Fibroblast of lung (primary cell): ENCODE results near the gene ZNF385A. TPM values are rescaled to one million over a fixed set of nuclear protein-coding genes. Genes with fewer than 3 reads are reported as not detected.

Experiments
- DNase-seq, 2 donors: peaks; one replicate each; pipeline versions ENCODE4 v3.0.0 to v3.0.0-alpha.2; 2010; ENCODE audit warnings: low read depth in 2 of 2
- H2AFZ ChIP-seq: 2 replicates; pipeline ENCODE4 v1.5.1; 2012; ENCODE audit warnings: low read length, control low read depth, inconsistent platforms
- H3K27ac ChIP-seq: 2 replicates; pipeline ENCODE4 v1.5.1; 2011; ENCODE audit warnings: low read length, control low read depth; ENCODE audit not compliant: insufficient read depth
- H3K27me3 ChIP-seq: 2 replicates; pipeline ENCODE4 v1.5.1; 2011; ENCODE audit warnings: mild to moderate bottlenecking, low read length; ENCODE audit not compliant: control insufficient read depth, insufficient read depth
- H3K36me3 ChIP-seq: 2 replicates; pipeline ENCODE4 v1.5.1; 2011; ENCODE audit warnings: low read length; ENCODE audit not compliant: control insufficient read depth, insufficient read depth
- H3K4me1 ChIP-seq: 2 replicates; pipeline ENCODE4 v1.5.1; 2011; ENCODE audit warnings: low read length; ENCODE audit not compliant: control insufficient read depth, insufficient read depth; ENCODE audit errors: extremely low read depth
- H3K4me2 ChIP-seq: 2 replicates; pipeline ENCODE4 v1.5.1; 2011; ENCODE audit warnings: low read length, control low read depth; ENCODE audit not compliant: insufficient read depth; ENCODE audit errors: extremely low read depth
- H3K4me3 ChIP-seq, 4 experiments: fragments of 200-600 bp in 1 of 4; sonication (generic) in 1 of 4; replicated peaks in 1 of 4; 2 replicates each; pipeline ENCODE4 v1.5.1; 2011 to 2016; ENCODE audit warnings: low read length in 4 of 4, low read depth in 3 of 4, mild to moderate bottlenecking in 3 of 4, control low read depth in 2 of 4, inconsistent platforms in 1 of 4, mixed read lengths in 1 of 4; ENCODE audit not compliant: insufficient read depth in 1 of 4; ENCODE audit errors: control extremely low read depth in 1 of 4
- H3K79me2 ChIP-seq: 2 replicates; pipeline ENCODE4 v1.5.1; 2012; ENCODE audit warnings: mild to moderate bottlenecking, low read length, inconsistent platforms; ENCODE audit not compliant: control insufficient read depth, insufficient read depth
- H3K9ac ChIP-seq: 2 replicates; pipeline ENCODE4 v1.5.1; 2011; ENCODE audit warnings: mild to moderate bottlenecking, low read length, control low read depth; ENCODE audit not compliant: insufficient read depth
- H3K9me3 ChIP-seq: 2 replicates; pipeline ENCODE4 v1.5.1; 2012; ENCODE audit warnings: low read depth, low read length; ENCODE audit not compliant: control insufficient read depth, insufficient read depth
- H4K20me1 ChIP-seq: 2 replicates; pipeline ENCODE4 v1.5.1; 2011; ENCODE audit warnings: low read length; ENCODE audit not compliant: control insufficient read depth, insufficient read depth; ENCODE audit errors: extremely low read depth
- EZH2 ChIP-seq: IDR thresholded peaks from 2 replicates; pipeline ENCODE4 v1.5.1; 2012; ENCODE audit warnings: low read length, control low read depth, mild to moderate bottlenecking; ENCODE audit errors: missing control alignments
- polyA plus RNA-seq, 2 donors: library from polyadenylated mRNA; depleted of rRNA in 1 of 2; stranded (reverse) in 1 of 2; unstranded in 1 of 2; fragments of >200 nt; gene quantifications; 2 replicates each; pipeline ENCODE4 v1.2.1, GENCODE V29; 2011 to 2012; ENCODE audit warnings: missing spikeins in 1 of 2
- total RNA-seq: library from RNA; depleted of rRNA; stranded (reverse); fragments of >200 nt; gene quantifications from 2 replicates; pipeline ENCODE4 v1.2.1, GENCODE V29; 2014
- TF ChIP-seq, protein P1 (sequence below), 2 donors: IDR thresholded peaks in 1 of 2; conservative IDR thresholded peaks in 1 of 2; 1 replicate in 1 of 2; 2 replicates in 1 of 2; pipeline ENCODE4 v1.5.1; 2011 to 2012; ENCODE audit warnings: low read length in 2 of 2, control low read depth in 1 of 2, inconsistent platforms in 1 of 2, low read depth in 1 of 2, mild to moderate bottlenecking in 1 of 2

Gene ZNF385A
- total and polyA plus RNA-seq, 2 donors (not counting 1 experiment from before 2014, with no cell fraction given): 0.69 to 3.3 TPM

DNA sequence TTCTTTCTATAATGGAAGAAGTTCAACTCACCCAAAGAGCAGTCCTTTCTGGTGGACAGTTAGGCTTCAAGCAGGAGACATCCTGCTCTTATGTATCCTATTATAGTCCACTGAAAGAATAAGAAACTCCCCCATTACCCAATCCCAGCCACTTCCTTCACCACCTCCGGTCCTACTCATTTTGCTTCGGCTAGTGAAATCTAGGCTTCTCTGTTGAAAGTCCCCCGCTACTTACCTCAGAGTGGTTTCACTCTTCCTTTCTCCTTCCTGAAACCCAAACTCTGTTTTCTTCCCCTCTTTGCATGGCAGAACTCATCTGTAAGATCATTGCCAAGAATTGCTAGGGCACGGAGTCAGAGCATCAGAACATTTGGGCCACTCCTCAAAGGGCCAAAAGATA is 20.1 kb downstream of the ZNF385A start, which contains the start of gene GPR84:
TSS of gene GPR84 (minus strand) at position 74 of the 400 bp plus-strand sequence. CDS start 635 bp downstream, outside the sequence.
- Histone ChIP-seq H3K27me3 (no peaks in the 10 kb centered on the region), H3K4me1 (peaks cover 16% of the 10 kb centered on the region), H3K36me3 (no peaks in the 10 kb centered on the region), H3K27ac (no peak within 1 kb of the TSS), H2AFZ (no peak within 1 kb of the TSS), H3K4me3 (no peak within 1 kb of the TSS), H3K79me2 (no peaks in the 10 kb centered on the region), H3K9ac (no peak within 1 kb of the TSS), H4K20me1 (no peaks in the 10 kb centered on the region), H3K4me2 (no peak within 1 kb of the TSS), H3K9me3 (no peaks in the 10 kb centered on the region)
- no peak for DNase-seq
- TF ChIP-seq, protein P1, sequence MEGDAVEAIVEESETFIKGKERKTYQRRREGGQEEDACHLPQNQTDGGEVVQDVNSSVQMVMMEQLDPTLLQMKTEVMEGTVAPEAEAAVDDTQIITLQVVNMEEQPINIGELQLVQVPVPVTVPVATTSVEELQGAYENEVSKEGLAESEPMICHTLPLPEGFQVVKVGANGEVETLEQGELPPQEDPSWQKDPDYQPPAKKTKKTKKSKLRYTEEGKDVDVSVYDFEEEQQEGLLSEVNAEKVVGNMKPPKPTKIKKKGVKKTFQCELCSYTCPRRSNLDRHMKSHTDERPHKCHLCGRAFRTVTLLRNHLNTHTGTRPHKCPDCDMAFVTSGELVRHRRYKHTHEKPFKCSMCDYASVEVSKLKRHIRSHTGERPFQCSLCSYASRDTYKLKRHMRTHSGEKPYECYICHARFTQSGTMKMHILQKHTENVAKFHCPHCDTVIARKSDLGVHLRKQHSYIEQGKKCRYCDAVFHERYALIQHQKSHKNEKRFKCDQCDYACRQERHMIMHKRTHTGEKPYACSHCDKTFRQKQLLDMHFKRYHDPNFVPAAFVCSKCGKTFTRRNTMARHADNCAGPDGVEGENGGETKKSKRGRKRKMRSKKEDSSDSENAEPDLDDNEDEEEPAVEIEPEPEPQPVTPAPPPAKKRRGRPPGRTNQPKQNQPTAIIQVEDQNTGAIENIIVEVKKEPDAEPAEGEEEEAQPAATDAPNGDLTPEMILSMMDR (conservative IDR thresholded peaks at IDR 0.05 in 1 of 2, IDR thresholded peaks at IDR 0.05 in 1 of 2; ENCODE audit: low read depth in 1 of 2, low read length in 2 of 2): no peak
- no peak for TF ChIP-seq EZH2

DNA sequence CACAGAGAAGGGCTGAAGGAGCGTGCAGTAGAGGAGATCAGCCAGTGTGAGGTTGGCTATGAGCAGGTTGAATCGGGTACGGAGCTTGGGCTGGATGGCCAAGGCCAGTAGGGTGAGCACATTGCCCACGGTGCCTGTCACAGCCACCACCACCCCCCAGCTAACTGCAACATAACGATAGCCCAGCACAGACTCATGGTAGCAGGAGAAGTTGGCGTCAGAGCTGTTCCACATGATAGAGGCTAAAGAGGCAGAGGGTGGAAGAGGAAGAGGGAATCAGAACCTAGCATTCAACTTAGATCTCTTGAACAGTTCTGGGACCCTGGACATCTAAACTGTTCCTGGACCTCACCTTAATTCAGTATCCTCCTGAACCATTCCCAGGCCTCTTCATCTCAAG is 20.9 kb downstream of the ZNF385A start:
- no peak overlapping the region for H3K9ac ChIP-seq
- no peaks in the 10 kb centered on the region for H3K79me2 ChIP-seq
- no peak overlapping the region for H3K4me2 ChIP-seq
- no peak for TF ChIP-seq EZH2
- TF ChIP-seq, protein P1 (conservative IDR thresholded peaks at IDR 0.05 in 1 of 2, IDR thresholded peaks at IDR 0.05 in 1 of 2; ENCODE audit: low read depth in 1 of 2, low read length in 2 of 2): no peak
- H3K36me3 ChIP-seq: no peaks in the 10 kb centered on the region
- H3K4me1 ChIP-seq: peaks cover 13% of the 10 kb centered on the region
- no peak overlapping the region for H2AFZ ChIP-seq
- no peak overlapping the region for H3K4me3 ChIP-seq
- H3K9me3 ChIP-seq: no peaks in the 10 kb centered on the region
- H3K27ac ChIP-seq: no peak overlapping the region
- H4K20me1 ChIP-seq: no peaks in the 10 kb centered on the region
- no peak for DNase-seq
- H3K27me3 ChIP-seq: no peaks in the 10 kb centered on the region

DNA sequence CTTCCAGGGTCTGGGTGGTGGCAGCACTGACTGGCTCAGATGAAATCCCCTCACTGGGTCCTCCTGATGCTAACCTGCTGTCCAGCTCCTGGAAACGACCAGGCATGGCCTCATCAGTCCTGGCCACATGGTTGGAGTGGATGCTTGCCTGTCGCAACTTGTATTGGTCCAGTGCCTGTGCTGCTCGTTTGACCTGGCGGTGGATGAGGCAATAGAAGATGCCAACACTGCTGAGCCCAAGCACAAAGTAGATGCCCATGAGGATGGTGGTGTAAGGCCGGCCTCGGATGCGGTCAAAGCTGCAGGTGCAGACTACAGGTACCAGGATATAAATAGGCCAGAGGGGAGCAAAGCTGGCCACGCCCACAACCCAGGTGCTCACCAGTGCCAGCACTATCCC is 21.5 kb downstream of the ZNF385A start:
- no peak overlapping the region for H3K27ac ChIP-seq
- no peaks in the 10 kb centered on the region for H3K9me3 ChIP-seq
- H3K4me1 ChIP-seq: peaks cover 11% of the 10 kb centered on the region
- no peak overlapping the region for H3K4me2 ChIP-seq
- DNase-seq: no peak
- H2AFZ ChIP-seq: no peak overlapping the region
- no peaks in the 10 kb centered on the region for H3K36me3 ChIP-seq
- no peak overlapping the region for H3K4me3 ChIP-seq
- no peak overlapping the region for H3K9ac ChIP-seq
- no peaks in the 10 kb centered on the region for H4K20me1 ChIP-seq
- no peaks in the 10 kb centered on the region for H3K27me3 ChIP-seq
- TF ChIP-seq, protein P1 (conservative IDR thresholded peaks at IDR 0.05 in 1 of 2, IDR thresholded peaks at IDR 0.05 in 1 of 2; ENCODE audit: low read depth in 1 of 2, low read length in 2 of 2): no peak
- TF ChIP-seq EZH2: no peak
- H3K79me2 ChIP-seq: no peaks in the 10 kb centered on the region
